ENCODE measurements around the gene FRRS1L.

DNA sequence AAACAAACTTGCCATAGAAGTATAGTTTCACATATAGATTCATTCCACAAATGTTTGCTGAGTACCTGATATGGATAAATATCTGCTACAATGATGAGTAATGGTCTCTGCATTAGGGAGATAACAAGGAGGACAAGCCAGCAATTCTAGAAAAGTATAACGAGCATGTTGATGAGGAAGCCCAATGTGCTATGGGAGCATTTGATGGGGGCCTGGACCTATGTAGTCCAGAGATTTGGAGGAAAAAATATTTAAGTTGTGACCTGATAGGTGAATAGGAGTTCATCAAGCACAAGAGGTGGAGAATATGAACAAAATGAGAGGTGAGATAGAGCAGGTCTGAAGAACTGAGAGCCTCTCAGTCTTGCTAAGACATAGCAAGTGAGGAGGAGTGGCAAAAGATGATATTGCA is 32.9 kb downstream of the FRRS1L start:
- TF ChIP-seq, protein P1, sequence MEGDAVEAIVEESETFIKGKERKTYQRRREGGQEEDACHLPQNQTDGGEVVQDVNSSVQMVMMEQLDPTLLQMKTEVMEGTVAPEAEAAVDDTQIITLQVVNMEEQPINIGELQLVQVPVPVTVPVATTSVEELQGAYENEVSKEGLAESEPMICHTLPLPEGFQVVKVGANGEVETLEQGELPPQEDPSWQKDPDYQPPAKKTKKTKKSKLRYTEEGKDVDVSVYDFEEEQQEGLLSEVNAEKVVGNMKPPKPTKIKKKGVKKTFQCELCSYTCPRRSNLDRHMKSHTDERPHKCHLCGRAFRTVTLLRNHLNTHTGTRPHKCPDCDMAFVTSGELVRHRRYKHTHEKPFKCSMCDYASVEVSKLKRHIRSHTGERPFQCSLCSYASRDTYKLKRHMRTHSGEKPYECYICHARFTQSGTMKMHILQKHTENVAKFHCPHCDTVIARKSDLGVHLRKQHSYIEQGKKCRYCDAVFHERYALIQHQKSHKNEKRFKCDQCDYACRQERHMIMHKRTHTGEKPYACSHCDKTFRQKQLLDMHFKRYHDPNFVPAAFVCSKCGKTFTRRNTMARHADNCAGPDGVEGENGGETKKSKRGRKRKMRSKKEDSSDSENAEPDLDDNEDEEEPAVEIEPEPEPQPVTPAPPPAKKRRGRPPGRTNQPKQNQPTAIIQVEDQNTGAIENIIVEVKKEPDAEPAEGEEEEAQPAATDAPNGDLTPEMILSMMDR (IDR thresholded peaks at IDR 0.05; ENCODE audit: low read length), result no peak
- TF ChIP-seq EZH2 (optimal IDR thresholded peaks at IDR 0.05; ENCODE audit: low read depth, low read length) (no peak), EZH2phosphoT487 (IDR thresholded peaks at IDR 0.05; ENCODE audit: low read length) (no peak)

All from MM.1S (cell line).